BE2C (cell line): Measurements from ENCODE around the gene DEFB131B.

ENCODE experiments used
- DNase-seq: peaks from one replicate; pipeline ENCODE4 v3.0.0-alpha.2; 2020
- H3K27me3 ChIP-seq: fragments of 250-450 bp; sonication (Bioruptor Pico); 2 replicates; pipeline ENCODE4 v1.5.1; 2020; ENCODE audit warnings: mild to moderate bottlenecking
- H3K36me3 ChIP-seq: fragments of 250-450 bp; sonication (Bioruptor Pico); 2 replicates; pipeline ENCODE4 v1.5.1; 2020; ENCODE audit warnings: mild to moderate bottlenecking
- H3K4me1 ChIP-seq: fragments of 250-450 bp; sonication (Bioruptor Pico); 2 replicates; pipeline ENCODE4 v1.5.1; 2020
- H3K4me3 ChIP-seq: 2 replicates; pipeline ENCODE4 v1.5.1; 2011; ENCODE audit warnings: low read depth, low read length
- H3K9me3 ChIP-seq: fragments of 250-450 bp; sonication (Bioruptor Pico); 2 replicates; pipeline ENCODE4 v1.5.1; 2020
- TF ChIP-seq, protein P1 (sequence below): IDR thresholded peaks from 2 replicates; pipeline ENCODE4 v1.5.1; 2012; ENCODE audit warnings: mild to moderate bottlenecking, low read depth, low read length

Gene DEFB131B

DNA sequence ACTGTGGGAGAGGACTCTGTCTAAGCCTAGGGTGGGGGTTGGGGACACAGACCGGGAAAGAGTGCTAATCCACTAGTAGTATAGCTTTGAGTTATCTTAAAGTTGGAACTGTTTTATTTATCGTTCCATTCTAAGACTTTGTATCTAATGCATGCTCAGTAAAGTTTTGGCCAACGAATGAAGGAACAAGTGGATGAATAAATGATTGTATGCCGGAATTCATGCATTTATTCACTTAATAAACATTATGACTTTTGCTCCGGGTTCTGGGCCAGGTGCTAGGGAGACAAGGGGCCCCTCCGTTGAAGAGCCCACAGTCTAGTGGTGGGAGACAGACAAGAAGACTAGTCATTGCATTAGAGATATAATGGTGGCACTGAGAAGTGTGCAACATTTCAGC lies 51.2 kb downstream of the DEFB131B start:
- Histone ChIP-seq H3K36me3 (peaks cover 3% of the 10 kb centered on the region; the same call in 1 of the 2 replicates), H3K4me3 (peak overlapping the region; percentile 93), H3K27me3 (no peaks in the 10 kb centered on the region), H3K4me1 (no peaks in the 10 kb centered on the region), H3K9me3 (no peaks in the 10 kb centered on the region)
- no peak for DNase-seq
- TF ChIP-seq, protein P1, sequence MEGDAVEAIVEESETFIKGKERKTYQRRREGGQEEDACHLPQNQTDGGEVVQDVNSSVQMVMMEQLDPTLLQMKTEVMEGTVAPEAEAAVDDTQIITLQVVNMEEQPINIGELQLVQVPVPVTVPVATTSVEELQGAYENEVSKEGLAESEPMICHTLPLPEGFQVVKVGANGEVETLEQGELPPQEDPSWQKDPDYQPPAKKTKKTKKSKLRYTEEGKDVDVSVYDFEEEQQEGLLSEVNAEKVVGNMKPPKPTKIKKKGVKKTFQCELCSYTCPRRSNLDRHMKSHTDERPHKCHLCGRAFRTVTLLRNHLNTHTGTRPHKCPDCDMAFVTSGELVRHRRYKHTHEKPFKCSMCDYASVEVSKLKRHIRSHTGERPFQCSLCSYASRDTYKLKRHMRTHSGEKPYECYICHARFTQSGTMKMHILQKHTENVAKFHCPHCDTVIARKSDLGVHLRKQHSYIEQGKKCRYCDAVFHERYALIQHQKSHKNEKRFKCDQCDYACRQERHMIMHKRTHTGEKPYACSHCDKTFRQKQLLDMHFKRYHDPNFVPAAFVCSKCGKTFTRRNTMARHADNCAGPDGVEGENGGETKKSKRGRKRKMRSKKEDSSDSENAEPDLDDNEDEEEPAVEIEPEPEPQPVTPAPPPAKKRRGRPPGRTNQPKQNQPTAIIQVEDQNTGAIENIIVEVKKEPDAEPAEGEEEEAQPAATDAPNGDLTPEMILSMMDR: no peak

DNA sequence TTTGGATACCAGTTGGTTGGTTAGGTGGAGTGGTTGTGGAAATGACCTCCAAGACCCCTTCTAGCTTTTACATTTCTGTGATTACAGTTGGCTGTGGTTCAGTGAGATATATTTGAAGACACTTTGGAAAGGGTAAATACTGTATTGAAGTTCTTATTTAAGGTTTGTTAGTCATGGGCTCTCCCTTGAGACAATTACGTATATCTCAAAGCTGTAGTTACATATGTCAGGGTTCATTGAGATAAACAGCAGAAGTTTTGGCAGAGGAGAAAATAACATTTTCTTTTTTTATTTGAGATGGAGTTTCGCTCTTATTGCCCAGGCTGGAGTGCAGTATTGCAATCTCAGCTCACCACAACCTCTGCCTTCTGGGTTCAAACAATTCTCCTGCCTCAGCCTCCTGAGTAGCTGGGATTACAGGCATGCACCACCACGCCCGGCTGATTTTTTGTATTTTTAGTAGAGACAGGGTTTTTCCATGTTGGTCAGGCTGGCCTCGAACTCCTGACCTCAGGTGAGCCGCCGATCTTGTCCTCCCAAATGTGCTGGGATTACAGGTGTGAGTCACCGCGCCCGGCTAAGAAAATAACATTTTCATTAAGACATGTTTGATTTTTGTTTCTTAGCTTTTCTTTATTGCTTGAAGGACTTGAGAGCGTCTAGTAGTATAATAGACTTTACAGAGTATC lies 52.4 kb downstream of the DEFB131B start:
- Histone ChIP-seq H3K4me3 (no peak overlapping the region; the same call in 1 of the 2 replicates), H3K27me3 (no peaks in the 10 kb centered on the region), H3K36me3 (peaks cover 7% of the 10 kb centered on the region; the same call in 1 of the 2 replicates), H3K9me3 (no peaks in the 10 kb centered on the region), H3K4me1 (no peaks in the 10 kb centered on the region)
- no peak for DNase-seq
- TF ChIP-seq, protein P1: no peak

DNA sequence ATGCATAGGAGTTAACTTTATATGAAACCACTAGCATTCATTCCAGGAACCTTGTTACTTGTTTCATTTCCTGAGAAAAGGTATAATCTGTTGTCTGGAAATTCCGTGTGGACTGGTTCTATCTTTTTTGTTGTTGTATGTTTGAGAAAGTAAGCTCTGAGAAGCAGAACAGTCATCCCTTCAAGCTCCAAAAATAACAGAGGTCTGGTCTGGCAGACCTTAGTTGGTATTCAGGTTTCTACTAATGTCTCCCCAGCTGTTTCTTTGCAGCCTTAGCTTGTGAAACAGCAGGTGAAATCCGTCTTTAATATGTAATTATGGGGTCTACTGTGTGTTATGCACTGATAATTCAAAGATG lies 53.0 kb downstream of the DEFB131B start:
- Histone ChIP-seq H3K4me3 (no peak overlapping the region), H3K4me1 (no peaks in the 10 kb centered on the region), H3K27me3 (no peaks in the 10 kb centered on the region), H3K9me3 (no peaks in the 10 kb centered on the region), H3K36me3 (peaks cover 6% of the 10 kb centered on the region; the same call in 1 of the 2 replicates)
- TF ChIP-seq, protein P1: no peak
- no peak for DNase-seq

DNA sequence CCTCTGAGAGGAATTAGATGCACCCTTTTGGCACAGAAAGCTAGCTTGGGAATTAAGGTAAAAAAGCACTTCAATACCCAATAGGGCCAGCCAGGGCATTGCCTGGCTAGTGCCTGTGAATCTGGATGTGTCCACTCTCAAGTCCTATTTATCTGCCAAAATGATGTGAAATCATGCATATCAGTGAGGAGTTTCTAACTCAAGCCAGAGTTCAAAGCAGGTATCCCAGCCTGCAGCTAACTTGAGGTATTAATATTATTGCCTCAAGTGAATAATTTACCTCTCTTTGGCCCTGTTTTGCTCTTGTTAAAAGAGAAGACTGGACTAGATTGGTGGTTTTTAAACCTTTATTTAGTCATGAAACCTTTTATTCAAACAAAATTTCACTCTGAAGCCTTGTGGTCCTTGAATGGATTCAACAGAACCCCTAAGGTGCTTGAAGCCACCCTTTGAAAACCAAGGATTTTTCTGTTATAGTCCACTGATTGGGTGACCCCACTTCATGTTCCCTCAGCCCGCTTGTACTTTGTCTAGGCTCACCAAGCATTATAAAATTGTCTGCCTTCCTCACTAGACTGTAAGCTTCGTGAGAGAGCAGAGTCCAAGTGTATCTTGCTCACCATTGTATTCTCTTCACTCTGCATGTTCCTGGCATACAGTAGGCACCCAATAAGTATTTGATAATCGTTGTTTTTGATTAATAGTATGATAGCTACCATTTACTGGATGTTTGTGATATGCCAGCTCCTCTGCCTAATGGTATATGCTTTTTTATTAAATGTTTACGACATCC lies 55.1 kb downstream of the DEFB131B start:
- TF ChIP-seq, protein P1: no peak
- no peaks in the 10 kb centered on the region for H3K27me3 ChIP-seq
- H3K4me1 ChIP-seq: peaks cover 8% of the 10 kb centered on the region
- no peaks in the 10 kb centered on the region for H3K9me3 ChIP-seq
- H3K4me3 ChIP-seq: no peak overlapping the region
- 0 out of 2 replicates have a peak, but pooled peaks cover 4% of the 10 kb centered on the region for H3K36me3 ChIP-seq
- DNase-seq: no peak
